ENCODE measurements around the gene PPM1N.

- TF ChIP-seq TAF1 (IDR thresholded peaks at IDR 0.05; ENCODE audit: borderline replicate concordance, low read depth, low read length), result no peak
- TF ChIP-seq POLR2A (IDR thresholded peaks at IDR 0.05; ENCODE audit: low read depth, low read length), result no peak
Measured at GRCh38 chr19:45484273-45484945, 13.8 kb upstream of the PPM1N start.

Data from GM12892 (cell line).